ENCODE measurements around the gene SPON2. TPM values are rescaled to one million over a fixed set of nuclear protein-coding genes. Genes with fewer than 3 reads are reported as not detected.

The SPON2 gene
- total RNA-seq, 1 donor from 2014 or later = 2.1 TPM

- peaks cover 29% of the 10 kb centered on the region for H3K36me3 Mint-ChIP-seq
- peaks cover under 1% of the 10 kb centered on the region for H3K4me1 Mint-ChIP-seq
- peaks cover 10% of the 10 kb centered on the region for H3K27me3 Mint-ChIP-seq (ENCODE audit: insufficient read depth, low read depth)
- H3K9ac ChIP-seq = no peak overlapping the region
- no peaks in the 10 kb centered on the region for H3K36me3 ChIP-seq
- DNase-seq (ENCODE audit: low spot score) = no peak
- H2AFZ ChIP-seq (replicated peaks) = no peak overlapping the region
- peaks cover 8% of the 10 kb centered on the region for H4K20me1 ChIP-seq (ENCODE audit: low read depth)
- H3K9me3 Mint-ChIP-seq = no peaks in the 10 kb centered on the region
- no peak for TF ChIP-seq CTCF (IDR thresholded peaks at IDR 0.05)
- no peak for TF ChIP-seq EZH2 (IDR thresholded peaks at IDR 0.05)
- no peak for TF ChIP-seq EZH2phosphoT487 (IDR thresholded peaks at IDR 0.05)
- H3K27ac Mint-ChIP-seq = no peak overlapping the region
- no peak overlapping the region for H3K4me3 ChIP-seq
- no peaks in the 10 kb centered on the region for H3K27me3 ChIP-seq
- H3K4me1 ChIP-seq = no peaks in the 10 kb centered on the region
- no peaks in the 10 kb centered on the region for H3F3A ChIP-seq (ENCODE audit: low read depth)
- peaks cover 12% of the 10 kb centered on the region for H3K79me2 ChIP-seq (ENCODE audit: low read depth)
- no peak overlapping the region for H3K27ac ChIP-seq
- no peaks in the 10 kb centered on the region for H3K9me3 ChIP-seq (ENCODE audit: low read depth)
- no peak overlapping the region for H3K4me3 Mint-ChIP-seq
- H3K4me2 ChIP-seq = no peak overlapping the region
Observed at GRCh38 chr4:1219566-1219950, 47.2 kb upstream of the SPON2 start.

- Mint-ChIP-seq H3K27ac (peak overlapping the region; percentile 47), H3K36me3 (peaks cover 23% of the 10 kb centered on the region), H3K4me3 (no peak overlapping the region), H3K4me1 (no peaks in the 10 kb centered on the region), H3K9me3 (no peaks in the 10 kb centered on the region), H3K27me3 (ENCODE audit: insufficient read depth, low read depth) (peaks cover 9% of the 10 kb centered on the region)
- H3K27me3 ChIP-seq = no peaks in the 10 kb centered on the region
- no peaks in the 10 kb centered on the region for H3F3A ChIP-seq (ENCODE audit: low read depth)
- no peak for DNase-seq (ENCODE audit: low spot score)
- TF ChIP-seq EZH2phosphoT487 (IDR thresholded peaks at IDR 0.05) (no peak), EZH2 (IDR thresholded peaks at IDR 0.05) (no peak), CTCF (IDR thresholded peaks at IDR 0.05) (no peak)
- H3K4me1 ChIP-seq = no peaks in the 10 kb centered on the region
- H3K79me2 ChIP-seq (ENCODE audit: low read depth) = peaks cover 12% of the 10 kb centered on the region
- H3K4me2 ChIP-seq = no peak overlapping the region
- H3K27ac ChIP-seq = no peak overlapping the region
- H4K20me1 ChIP-seq (ENCODE audit: low read depth) = peaks cover 8% of the 10 kb centered on the region
- H3K9ac ChIP-seq = no peak overlapping the region
- no peaks in the 10 kb centered on the region for H3K36me3 ChIP-seq
- no peak overlapping the region for H2AFZ ChIP-seq (replicated peaks)
- H3K4me3 ChIP-seq = no peak overlapping the region
- H3K9me3 ChIP-seq (ENCODE audit: low read depth) = no peaks in the 10 kb centered on the region
Observed at GRCh38 chr4:1218634-1219565, 46.5 kb upstream of the SPON2 start.

- H3K27me3 Mint-ChIP-seq (ENCODE audit: insufficient read depth, low read depth) = peaks cover 9% of the 10 kb centered on the region
- peaks cover 23% of the 10 kb centered on the region for H3K36me3 Mint-ChIP-seq
- Histone ChIP-seq H3K27me3 (no peaks in the 10 kb centered on the region), H3K79me2 (ENCODE audit: low read depth) (peaks cover 12% of the 10 kb centered on the region), H3K9me3 (ENCODE audit: low read depth) (no peaks in the 10 kb centered on the region), H3K4me3 (no peak overlapping the region), H3F3A (ENCODE audit: low read depth) (no peaks in the 10 kb centered on the region), H4K20me1 (ENCODE audit: low read depth) (peaks cover under 1% of the 10 kb centered on the region), H2AFZ (replicated peaks) (no peak overlapping the region), H3K9ac (no peak overlapping the region), H3K4me2 (no peak overlapping the region), H3K27ac (no peak overlapping the region), H3K36me3 (no peaks in the 10 kb centered on the region), H3K4me1 (no peaks in the 10 kb centered on the region)
- no peaks in the 10 kb centered on the region for H3K4me1 Mint-ChIP-seq
- no peak overlapping the region for H3K27ac Mint-ChIP-seq
- no peak for DNase-seq (ENCODE audit: low spot score)
- TF ChIP-seq CTCF (IDR thresholded peaks at IDR 0.05) = no peak
- no peak for TF ChIP-seq EZH2 (IDR thresholded peaks at IDR 0.05)
- no peak for TF ChIP-seq EZH2phosphoT487 (IDR thresholded peaks at IDR 0.05)
- no peaks in the 10 kb centered on the region for H3K9me3 Mint-ChIP-seq
- H3K4me3 Mint-ChIP-seq = no peak overlapping the region
Observed at GRCh38 chr4:1217366-1217765, 45.0 kb upstream of the SPON2 start.

Data from neural progenitor cell (in vitro differentiated cells).